Kasumi-1 (cell line): ENCODE measurements around the gene PSG2.
"Not testable (repeated sequence)": the region's sequence is repeated elsewhere in the genome, so short reads cannot be mapped to it uniquely, and the experiment has no call there.

ENCODE experiments used
- DNase-seq, 2 experiments: peaks; one replicate each; lab custom pipeline; 2025; lab: John Stamatoyannopoulos, UW

The PSG2 gene

GRCh38 chr19:43077881-43078280, 4.6 kb downstream of the PSG2 start:
- not testable (repeated sequence) for DNase-seq

- not testable (repeated sequence) for DNase-seq
Measured at GRCh38 chr19:43062418-43062817, 20.1 kb downstream of the PSG2 start.

GRCh38 chr19:43061326-43061725, 21.2 kb downstream of the PSG2 start:
- not testable (repeated sequence) for DNase-seq

GRCh38 chr19:43060254-43060653, 22.2 kb downstream of the PSG2 start:
- DNase-seq = not testable (repeated sequence)

- DNase-seq = not testable (repeated sequence)
Measured at GRCh38 chr19:43059482-43059881, 23.0 kb downstream of the PSG2 start.

- not testable (repeated sequence) for DNase-seq
Measured at GRCh38 chr19:43058440-43058839, 24.1 kb downstream of the PSG2 start.

- not testable (repeated sequence) for DNase-seq
Measured at GRCh38 chr19:43047966-43048365, 34.5 kb downstream of the PSG2 start.

- DNase-seq = not testable (repeated sequence)
Measured at GRCh38 chr19:43046578-43046977, 35.9 kb downstream of the PSG2 start.

- DNase-seq = not testable (repeated sequence)
Measured at GRCh38 chr19:43043492-43044180, 38.9 kb downstream of the PSG2 start.

GRCh38 chr19:43031645-43032044, 50.9 kb downstream of the PSG2 start:
- DNase-seq = not testable (repeated sequence)

GRCh38 chr19:43028866-43029265, 53.6 kb downstream of the PSG2 start:
- DNase-seq = no peak

- DNase-seq = not testable (repeated sequence)
Measured at GRCh38 chr19:43027985-43028384, 54.5 kb downstream of the PSG2 start.

GRCh38 chr19:43027061-43027460, 55.4 kb downstream of the PSG2 start:
- DNase-seq = not testable (repeated sequence)

- not testable (repeated sequence) for DNase-seq
Measured at GRCh38 chr19:43026369-43026768, 56.1 kb downstream of the PSG2 start, which contains the start of gene PSG11. Gene PSG11, minus strand, starts transcription at chr19:43026469. Its CDS starts 97 bp downstream, at chr19:43026372.

GRCh38 chr19:43022098-43022497, 60.4 kb downstream of the PSG2 start:
- DNase-seq = not testable (repeated sequence)

- DNase-seq = not testable (repeated sequence)
Measured at GRCh38 chr19:43021629-43022028, 60.9 kb downstream of the PSG2 start.

GRCh38 chr19:43019588-43019987, 62.9 kb downstream of the PSG2 start:
- not testable (repeated sequence) for DNase-seq
